HCT116 (cell line): Measurements from ENCODE around the gene MUC5B.

Source experiments
- EGR1 ChIP-seq: IDR thresholded peaks from 2 replicates; pipeline ENCODE4 v1.6.1; 2012; ENCODE audit warnings: low read depth
- EZH2 ChIP-seq: fragments of 200-600 bp; sonication (generic); IDR thresholded peaks from 2 replicates; pipeline ENCODE4 v1.6.1; 2017; ENCODE audit warnings: antibody characterized with exemption, mixed run types
- EZH2phosphoT487 ChIP-seq: fragments of 200-600 bp; IDR thresholded peaks from 2 replicates; pipeline ENCODE4 v1.6.1; 2018; ENCODE audit warnings: antibody characterized with exemption, borderline replicate concordance
- JUND ChIP-seq: IDR thresholded peaks from 2 replicates; pipeline ENCODE4 v1.6.1; 2012
- POLR2A ChIP-seq: IDR thresholded peaks from 2 replicates; pipeline ENCODE4 v1.7.0; 2011; ENCODE audit warnings: borderline replicate concordance; ENCODE audit not compliant: insufficient read depth, insufficient read length; ENCODE audit errors: extremely low read depth
- POLR2AphosphoS5 ChIP-seq: IDR thresholded peaks from 2 replicates; pipeline ENCODE4 v1.6.1; 2011; ENCODE audit warnings: mild to moderate bottlenecking, low read depth, low read length, moderate library complexity
- TCF7L2 ChIP-seq: IDR thresholded peaks from 2 replicates; pipeline ENCODE4 v1.7.0; 2011; ENCODE audit warnings: borderline replicate concordance, inconsistent platforms; ENCODE audit not compliant: insufficient read depth, insufficient read length; ENCODE audit errors: extremely low read depth
- TF ChIP-seq, protein P1 (sequence below), 3 experiments: fragments of 200-600 bp in 1 of 3; sonication (generic) in 1 of 3; IDR thresholded peaks in 2 of 3; conservative IDR thresholded peaks in 1 of 3; 2 replicates each; pipeline ENCODE4 v1.5.1; 2012 to 2017; ENCODE audit warnings: low read depth in 2 of 3, low read length in 2 of 3, antibody characterized with exemption in 1 of 3, borderline replicate concordance in 1 of 3, control low read depth in 1 of 3, mild to moderate bottlenecking in 1 of 3, mixed read lengths in 1 of 3, mixed run types in 1 of 3, moderate library complexity in 1 of 3; ENCODE audit not compliant: insufficient read depth in 1 of 3
- TF ChIP-seq, protein P2 (sequence below): IDR thresholded peaks from 2 replicates; pipeline ENCODE4 v1.6.1; 2011; ENCODE audit warnings: mild to moderate bottlenecking, low read length, moderate library complexity; ENCODE audit not compliant: insufficient replicate concordance; ENCODE audit errors: extremely low read depth

DNA sequence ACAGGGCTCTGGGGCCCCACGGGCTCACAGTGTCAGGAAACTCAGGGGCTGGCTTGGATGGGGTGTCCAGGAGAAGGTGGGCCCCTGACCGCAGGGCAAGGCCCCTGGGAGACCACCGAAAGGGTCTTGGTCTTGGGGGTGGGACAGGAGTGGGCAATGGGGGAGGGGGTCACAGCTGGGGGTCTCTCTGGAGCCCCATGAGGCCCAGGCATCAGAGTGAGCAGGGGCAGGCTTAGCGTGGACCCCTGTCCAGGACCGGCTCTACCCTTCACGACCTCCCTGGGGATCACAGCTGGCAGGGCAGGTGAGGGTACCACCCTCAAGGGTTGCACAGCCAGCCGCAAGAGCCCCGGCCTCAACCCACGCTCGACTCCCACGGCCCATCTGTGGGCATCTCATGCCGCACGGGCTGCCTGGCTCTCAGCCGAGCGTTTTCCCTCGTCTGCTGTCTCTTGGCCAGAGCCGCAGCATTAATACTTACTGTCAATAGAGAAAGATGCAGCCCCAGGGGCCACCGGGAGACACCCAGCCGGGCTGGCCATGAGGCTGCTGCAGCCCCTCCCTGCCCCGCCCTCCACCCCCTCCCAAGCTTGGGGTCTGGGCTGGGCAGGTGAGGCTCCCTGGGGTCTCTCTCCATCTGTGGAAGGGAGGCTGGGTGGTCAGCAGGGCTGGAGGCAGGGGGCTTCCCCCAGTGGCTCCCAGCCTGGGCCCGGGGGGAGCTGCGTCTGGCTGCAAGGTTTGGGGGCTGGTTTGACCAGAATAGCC lies 662 bp downstream of the MUC5B start:
- TF ChIP-seq, protein P1, sequence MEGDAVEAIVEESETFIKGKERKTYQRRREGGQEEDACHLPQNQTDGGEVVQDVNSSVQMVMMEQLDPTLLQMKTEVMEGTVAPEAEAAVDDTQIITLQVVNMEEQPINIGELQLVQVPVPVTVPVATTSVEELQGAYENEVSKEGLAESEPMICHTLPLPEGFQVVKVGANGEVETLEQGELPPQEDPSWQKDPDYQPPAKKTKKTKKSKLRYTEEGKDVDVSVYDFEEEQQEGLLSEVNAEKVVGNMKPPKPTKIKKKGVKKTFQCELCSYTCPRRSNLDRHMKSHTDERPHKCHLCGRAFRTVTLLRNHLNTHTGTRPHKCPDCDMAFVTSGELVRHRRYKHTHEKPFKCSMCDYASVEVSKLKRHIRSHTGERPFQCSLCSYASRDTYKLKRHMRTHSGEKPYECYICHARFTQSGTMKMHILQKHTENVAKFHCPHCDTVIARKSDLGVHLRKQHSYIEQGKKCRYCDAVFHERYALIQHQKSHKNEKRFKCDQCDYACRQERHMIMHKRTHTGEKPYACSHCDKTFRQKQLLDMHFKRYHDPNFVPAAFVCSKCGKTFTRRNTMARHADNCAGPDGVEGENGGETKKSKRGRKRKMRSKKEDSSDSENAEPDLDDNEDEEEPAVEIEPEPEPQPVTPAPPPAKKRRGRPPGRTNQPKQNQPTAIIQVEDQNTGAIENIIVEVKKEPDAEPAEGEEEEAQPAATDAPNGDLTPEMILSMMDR (IDR thresholded peaks at IDR 0.05 in 2 of 3, conservative IDR thresholded peaks at IDR 0.05 in 1 of 3; ENCODE audit: borderline replicate concordance in 1 of 3, insufficient read depth in 1 of 3, low read depth in 2 of 3, low read length in 2 of 3), result no peak
- no peak for TF ChIP-seq EZH2
- no peak for TF ChIP-seq POLR2A
- TF ChIP-seq, protein P2, sequence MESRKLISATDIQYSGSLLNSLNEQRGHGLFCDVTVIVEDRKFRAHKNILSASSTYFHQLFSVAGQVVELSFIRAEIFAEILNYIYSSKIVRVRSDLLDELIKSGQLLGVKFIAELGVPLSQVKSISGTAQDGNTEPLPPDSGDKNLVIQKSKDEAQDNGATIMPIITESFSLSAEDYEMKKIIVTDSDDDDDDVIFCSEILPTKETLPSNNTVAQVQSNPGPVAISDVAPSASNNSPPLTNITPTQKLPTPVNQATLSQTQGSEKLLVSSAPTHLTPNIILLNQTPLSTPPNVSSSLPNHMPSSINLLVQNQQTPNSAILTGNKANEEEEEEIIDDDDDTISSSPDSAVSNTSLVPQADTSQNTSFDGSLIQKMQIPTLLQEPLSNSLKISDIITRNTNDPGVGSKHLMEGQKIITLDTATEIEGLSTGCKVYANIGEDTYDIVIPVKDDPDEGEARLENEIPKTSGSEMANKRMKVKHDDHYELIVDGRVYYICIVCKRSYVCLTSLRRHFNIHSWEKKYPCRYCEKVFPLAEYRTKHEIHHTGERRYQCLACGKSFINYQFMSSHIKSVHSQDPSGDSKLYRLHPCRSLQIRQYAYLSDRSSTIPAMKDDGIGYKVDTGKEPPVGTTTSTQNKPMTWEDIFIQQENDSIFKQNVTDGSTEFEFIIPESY, result no peak
- TF ChIP-seq EGR1, result no peak
- no peak for TF ChIP-seq EZH2phosphoT487
- no peak for TF ChIP-seq POLR2AphosphoS5
- no peak for TF ChIP-seq TCF7L2
- TF ChIP-seq JUND, result no peak
